Karpas-422 (cell line): ENCODE measurements around the gene RAD51B. TPM values are rescaled to one million over a fixed set of nuclear protein-coding genes. Genes with fewer than 3 reads are reported as not detected.

ENCODE experiments used
- DNase-seq: peaks from one replicate; pipeline ENCODE4 v3.0.0-alpha.2; 2015
- H2AFZ ChIP-seq: fragments of 200-600 bp; sonication (generic); 2 replicates; pipeline ENCODE4 v1.6.1; 2014; ENCODE audit warnings: antibody characterized with exemption, low read length, mixed read lengths
- H3K27ac ChIP-seq: fragments of 200-600 bp; sonication (generic); 2 replicates; pipeline ENCODE4 v1.5.1; 2014; ENCODE audit warnings: mild to moderate bottlenecking, low read length, moderate library complexity
- H3K27me3 ChIP-seq: fragments of 200-600 bp; sonication (generic); 2 replicates; pipeline ENCODE4 v1.6.1; 2014; ENCODE audit warnings: low read length, mixed read lengths
- H3K36me3 ChIP-seq: fragments of 200-600 bp; sonication (generic); 2 replicates; pipeline ENCODE4 v1.6.1; 2014; ENCODE audit warnings: low read length, mixed read lengths; ENCODE audit not compliant: insufficient read depth
- H3K4me1 ChIP-seq: fragments of 200-600 bp; sonication (generic); 2 replicates; pipeline ENCODE4 v1.6.1; 2014; ENCODE audit warnings: mild to moderate bottlenecking, low read length, mixed read lengths
- H3K4me2 ChIP-seq: fragments of 200-600 bp; sonication (generic); 2 replicates; pipeline ENCODE4 v1.6.1; 2014; ENCODE audit warnings: low read length, low read depth, mild to moderate bottlenecking; ENCODE audit not compliant: poor library complexity, severe bottlenecking
- H3K4me3 ChIP-seq: fragments of 200-600 bp; sonication (generic); 2 replicates; pipeline ENCODE4 v1.5.1; 2014; ENCODE audit warnings: mild to moderate bottlenecking, antibody characterized with exemption, low read length, mixed read lengths
- H3K79me2 ChIP-seq: fragments of 200-600 bp; sonication (generic); 2 replicates; pipeline ENCODE4 v1.6.1; 2014; ENCODE audit warnings: mild to moderate bottlenecking, low read length, mixed read lengths
- H3K9ac ChIP-seq: fragments of 200-600 bp; sonication (generic); 2 replicates; pipeline ENCODE4 v1.6.0; 2014; ENCODE audit warnings: low read length
- H3K9me2 ChIP-seq: fragments of 200-600 bp; sonication (generic), shearing (Covaris generic); replicated peaks from 2 replicates; pipeline ENCODE4 v1.6.0; 2014; ENCODE audit warnings: mild to moderate bottlenecking, low read length, moderate library complexity; ENCODE audit not compliant: insufficient read depth
- H3K9me3 ChIP-seq: fragments of 300-700, 200-600 bp; sonication (generic); 2 replicates; pipeline ENCODE4 v1.6.1; 2014; ENCODE audit warnings: low read length, mixed read lengths
- H4K20me1 ChIP-seq: fragments of 200-600 bp; sonication (generic); 2 replicates; pipeline ENCODE4 v1.6.1; 2014; ENCODE audit warnings: mild to moderate bottlenecking, antibody characterized with exemption, low read length, low read depth; ENCODE audit not compliant: insufficient read depth
- total RNA-seq: library from RNA; depleted of rRNA; stranded (reverse); fragments of >200 nt; shearing (Covaris generic); gene quantifications from 2 replicates; pipeline ENCODE4 v1.2.3, GENCODE V29; 2014; ENCODE audit warnings: low replicate concordance

The RAD51B gene
- total RNA-seq, 1 experiment from 2014 or later, result 107 TPM

GRCh38 chr14:68622856-68623255, 803.3 kb downstream of the RAD51B start:
- no peak overlapping the region for H2AFZ ChIP-seq
- peaks cover under 1% of the 10 kb centered on the region; the same call in 1 of the 2 replicates for H3K9me3 ChIP-seq
- H3K9me2 ChIP-seq, result no peaks in the 10 kb centered on the region; the same call in 1 of the 2 replicates
- no peaks in the 10 kb centered on the region for H4K20me1 ChIP-seq
- no peak overlapping the region for H3K4me2 ChIP-seq
- no peaks in the 10 kb centered on the region for H3K27me3 ChIP-seq
- H3K27ac ChIP-seq, result no peak overlapping the region
- H3K79me2 ChIP-seq, result no peaks in the 10 kb centered on the region
- H3K4me3 ChIP-seq, result no peak overlapping the region
- H3K36me3 ChIP-seq, result no peaks in the 10 kb centered on the region
- no peak for DNase-seq
- peaks cover under 1% of the 10 kb centered on the region for H3K4me1 ChIP-seq
- H3K9ac ChIP-seq, result no peak overlapping the region

DNA sequence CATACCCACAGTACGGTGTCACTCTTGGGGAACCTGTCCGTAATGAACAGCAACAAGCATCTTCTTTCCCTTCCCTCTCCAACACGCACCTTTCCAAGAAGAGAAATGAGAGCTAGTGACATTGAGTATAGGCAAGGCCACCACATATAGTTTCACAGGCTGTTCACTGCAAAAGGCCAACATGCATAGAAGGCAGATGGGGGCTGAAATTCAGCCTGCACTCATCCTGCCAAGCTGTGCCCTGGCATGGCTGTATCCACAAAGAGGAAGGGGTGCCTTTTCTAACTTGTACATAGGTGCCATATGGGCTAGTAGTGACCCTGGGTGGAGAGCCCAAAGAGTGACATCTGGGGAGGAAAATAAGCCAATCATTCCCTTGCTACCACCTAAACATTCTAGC, 803.7 kb downstream of the RAD51B start:
- no peak overlapping the region for H3K4me2 ChIP-seq
- no peak overlapping the region for H3K27ac ChIP-seq
- H3K4me3 ChIP-seq, result no peak overlapping the region
- H3K36me3 ChIP-seq, result no peaks in the 10 kb centered on the region
- H3K9me3 ChIP-seq, result no peaks in the 10 kb centered on the region; the same call in 1 of the 2 replicates
- no peaks in the 10 kb centered on the region for H4K20me1 ChIP-seq
- no peaks in the 10 kb centered on the region; the same call in 1 of the 2 replicates for H3K9me2 ChIP-seq
- H3K4me1 ChIP-seq, result peaks cover 5% of the 10 kb centered on the region
- no peak for DNase-seq
- no peaks in the 10 kb centered on the region for H3K79me2 ChIP-seq
- no peaks in the 10 kb centered on the region for H3K27me3 ChIP-seq
- H2AFZ ChIP-seq, result no peak overlapping the region
- no peak overlapping the region for H3K9ac ChIP-seq

GRCh38 chr14:68623826-68624225, 804.2 kb downstream of the RAD51B start:
- H3K9ac ChIP-seq, result no peak overlapping the region
- peaks cover 10% of the 10 kb centered on the region for H3K4me1 ChIP-seq
- no peak overlapping the region for H3K4me2 ChIP-seq
- no peaks in the 10 kb centered on the region for H3K9me3 ChIP-seq
- no peak overlapping the region for H2AFZ ChIP-seq
- H3K4me3 ChIP-seq, result no peak overlapping the region
- no peak for DNase-seq
- no peaks in the 10 kb centered on the region for H3K36me3 ChIP-seq
- H3K79me2 ChIP-seq, result no peaks in the 10 kb centered on the region
- no peaks in the 10 kb centered on the region; the same call in 1 of the 2 replicates for H3K9me2 ChIP-seq
- no peaks in the 10 kb centered on the region for H4K20me1 ChIP-seq
- no peak overlapping the region for H3K27ac ChIP-seq
- no peaks in the 10 kb centered on the region for H3K27me3 ChIP-seq

GRCh38 chr14:68624541-68625220, 805.1 kb downstream of the RAD51B start:
- Histone ChIP-seq H3K4me3 (no peak overlapping the region), H3K27ac (no peak overlapping the region), H2AFZ (no peak overlapping the region), H3K79me2 (no peaks in the 10 kb centered on the region), H3K9me3 (no peaks in the 10 kb centered on the region), H3K27me3 (no peaks in the 10 kb centered on the region), H3K9me2 (no peaks in the 10 kb centered on the region; the same call in 1 of the 2 replicates), H3K4me2 (no peak overlapping the region), H3K36me3 (no peaks in the 10 kb centered on the region), H4K20me1 (no peaks in the 10 kb centered on the region), H3K9ac (no peak overlapping the region), H3K4me1 (peaks cover 11% of the 10 kb centered on the region)
- no peak for DNase-seq

- no peaks in the 10 kb centered on the region; the same call in 1 of the 2 replicates for H3K9me2 ChIP-seq
- H3K9me3 ChIP-seq, result no peaks in the 10 kb centered on the region
- H3K4me3 ChIP-seq, result no peak overlapping the region
- H3K4me2 ChIP-seq, result no peak overlapping the region
- DNase-seq, result no peak
- no peaks in the 10 kb centered on the region for H4K20me1 ChIP-seq
- H3K27ac ChIP-seq, result no peak overlapping the region
- no peak overlapping the region for H3K9ac ChIP-seq
- H2AFZ ChIP-seq, result no peak overlapping the region
- no peaks in the 10 kb centered on the region for H3K36me3 ChIP-seq
- H3K4me1 ChIP-seq, result peaks cover 11% of the 10 kb centered on the region
- H3K27me3 ChIP-seq, result no peaks in the 10 kb centered on the region
- no peaks in the 10 kb centered on the region for H3K79me2 ChIP-seq
These were observed 805.9 kb downstream of the RAD51B start for GRCh38 chr14:68625366-68626090.

- Histone ChIP-seq H3K27ac (no peak overlapping the region), H3K9ac (no peak overlapping the region), H3K4me3 (no peak overlapping the region), H3K4me2 (no peak overlapping the region), H3K9me3 (no peaks in the 10 kb centered on the region), H3K36me3 (no peaks in the 10 kb centered on the region), H3K9me2 (no peaks in the 10 kb centered on the region), H2AFZ (no peak overlapping the region), H3K79me2 (no peaks in the 10 kb centered on the region), H3K27me3 (no peaks in the 10 kb centered on the region), H4K20me1 (no peaks in the 10 kb centered on the region), H3K4me1 (peaks cover 11% of the 10 kb centered on the region)
- DNase-seq, result no peak
These were observed 806.8 kb downstream of the RAD51B start for GRCh38 chr14:68626386-68626785.

GRCh38 chr14:68627050-68627867, 807.7 kb downstream of the RAD51B start:
- no peak overlapping the region for H3K9ac ChIP-seq
- no peak overlapping the region for H3K27ac ChIP-seq
- H3K4me2 ChIP-seq, result no peak overlapping the region
- DNase-seq, result no peak
- no peaks in the 10 kb centered on the region for H3K79me2 ChIP-seq
- H4K20me1 ChIP-seq, result no peaks in the 10 kb centered on the region
- H3K9me3 ChIP-seq, result no peaks in the 10 kb centered on the region
- no peaks in the 10 kb centered on the region for H3K9me2 ChIP-seq
- H2AFZ ChIP-seq, result no peak overlapping the region
- no peak overlapping the region for H3K4me3 ChIP-seq
- H3K36me3 ChIP-seq, result no peaks in the 10 kb centered on the region
- H3K4me1 ChIP-seq, result peaks cover 11% of the 10 kb centered on the region
- no peaks in the 10 kb centered on the region for H3K27me3 ChIP-seq
